GM23248 (cell line): Measurements from ENCODE around the gene PSD4.

Experiments used
- EZH2 ChIP-seq: fragments of 200-600 bp; sonication (generic); IDR thresholded peaks from 2 replicates; pipeline ENCODE4 v1.6.1; 2018; ENCODE audit warnings: antibody characterized with exemption, mild to moderate bottlenecking; ENCODE audit not compliant: insufficient read depth, poor library complexity, severe bottlenecking
- EZH2phosphoT487 ChIP-seq: fragments of 200-600 bp; sonication (generic); IDR thresholded peaks from 2 replicates; pipeline ENCODE4 v1.6.1; 2018; ENCODE audit warnings: antibody characterized with exemption, moderate library complexity, mild to moderate bottlenecking, low read depth; ENCODE audit not compliant: insufficient read depth

DNA sequence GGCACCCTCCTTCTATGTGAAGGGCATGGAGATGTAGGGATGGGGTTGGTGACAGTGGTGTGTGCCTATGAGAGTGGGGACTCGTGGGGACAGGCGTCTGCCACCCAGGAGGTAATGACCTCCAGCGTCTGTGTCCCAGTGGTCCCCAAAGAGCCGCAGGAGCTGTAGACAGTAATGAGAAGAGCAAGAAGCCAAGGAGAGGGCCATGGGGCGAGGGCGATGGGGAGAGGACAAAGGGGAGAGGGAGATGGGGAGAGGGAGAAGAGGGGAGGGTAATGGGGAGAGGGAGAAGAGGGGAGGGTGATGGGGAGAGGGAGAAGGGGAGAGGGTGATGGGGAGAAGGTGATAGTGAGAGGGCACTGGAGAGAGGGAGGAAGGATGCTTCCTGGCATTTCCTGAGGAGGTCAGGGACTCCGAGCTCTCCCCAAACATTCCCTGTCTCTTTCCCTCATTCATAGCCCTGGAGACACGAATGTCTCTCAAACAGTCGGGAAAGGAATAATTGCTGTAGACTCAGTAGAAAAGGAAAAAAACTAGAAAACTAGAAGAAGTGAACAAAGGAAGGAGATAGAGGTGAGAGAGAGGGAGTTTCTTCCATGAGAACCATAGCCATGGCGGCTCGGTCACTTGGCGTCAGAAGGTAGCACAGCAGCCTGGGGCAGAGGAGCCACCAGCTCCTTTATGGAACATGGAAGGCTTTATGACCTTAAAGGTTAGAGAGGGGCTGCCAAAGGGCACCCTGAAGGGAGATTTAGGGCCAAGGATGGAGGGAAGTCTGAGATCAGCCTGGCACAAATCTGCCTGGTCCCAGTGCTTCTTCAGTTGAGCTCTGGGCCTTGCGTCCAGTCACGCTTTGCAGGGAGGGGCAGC, 39.5 kb downstream of the PSD4 start:
- no peak for TF ChIP-seq EZH2phosphoT487
- no peak for TF ChIP-seq EZH2
